Neural crest cell (in vitro differentiated cells): ENCODE results near the gene CST11. TPM values are rescaled to one million over a fixed set of nuclear protein-coding genes. Genes with fewer than 3 reads are reported as not detected.

Source experiments
- DNase-seq: peaks from one replicate; pipeline ENCODE4 v3.0.0; 2021; ENCODE audit warnings: low read depth, mixed read lengths, low spot score
- H3K27ac Mint-ChIP-seq: one replicate; pipeline ENCODE4 v1.8.0; 2021; ENCODE audit warnings: mild to moderate bottlenecking, mixed read lengths; ENCODE audit not compliant: unreplicated experiment
- H3K27me3 Mint-ChIP-seq: 2 replicates; pipeline ENCODE4 v1.8.0; 2021; ENCODE audit warnings: low read depth, mild to moderate bottlenecking, mixed read lengths
- H3K36me3 Mint-ChIP-seq: 2 replicates; pipeline ENCODE4 v1.8.0; 2021; ENCODE audit warnings: low read depth, mild to moderate bottlenecking, mixed read lengths
- H3K4me1 Mint-ChIP-seq: 2 replicates; pipeline ENCODE4 v1.8.0; 2021; ENCODE audit warnings: mixed read lengths
- H3K4me3 Mint-ChIP-seq: one replicate; pipeline ENCODE4 v1.8.0; 2021; ENCODE audit warnings: mild to moderate bottlenecking, mixed read lengths
- H3K9me3 Mint-ChIP-seq: 2 replicates; pipeline ENCODE4 v1.8.0; 2021; ENCODE audit warnings: mixed read lengths
- total RNA-seq: library from RNA; stranded (reverse); gene quantifications from 2 replicates; pipeline ENCODE4 v1.2.1, GENCODE V29; 2021
- TF ChIP-seq, protein P1 (sequence below): fragments of 200-600 bp; sonication (generic); conservative IDR thresholded peaks from 2 replicates; pipeline ENCODE4 v1.5.0; 2021; ENCODE audit warnings: antibody characterized with exemption, mild to moderate bottlenecking

Gene CST11
- total RNA-seq, 1 donor from 2014 or later = not detected

DNA sequence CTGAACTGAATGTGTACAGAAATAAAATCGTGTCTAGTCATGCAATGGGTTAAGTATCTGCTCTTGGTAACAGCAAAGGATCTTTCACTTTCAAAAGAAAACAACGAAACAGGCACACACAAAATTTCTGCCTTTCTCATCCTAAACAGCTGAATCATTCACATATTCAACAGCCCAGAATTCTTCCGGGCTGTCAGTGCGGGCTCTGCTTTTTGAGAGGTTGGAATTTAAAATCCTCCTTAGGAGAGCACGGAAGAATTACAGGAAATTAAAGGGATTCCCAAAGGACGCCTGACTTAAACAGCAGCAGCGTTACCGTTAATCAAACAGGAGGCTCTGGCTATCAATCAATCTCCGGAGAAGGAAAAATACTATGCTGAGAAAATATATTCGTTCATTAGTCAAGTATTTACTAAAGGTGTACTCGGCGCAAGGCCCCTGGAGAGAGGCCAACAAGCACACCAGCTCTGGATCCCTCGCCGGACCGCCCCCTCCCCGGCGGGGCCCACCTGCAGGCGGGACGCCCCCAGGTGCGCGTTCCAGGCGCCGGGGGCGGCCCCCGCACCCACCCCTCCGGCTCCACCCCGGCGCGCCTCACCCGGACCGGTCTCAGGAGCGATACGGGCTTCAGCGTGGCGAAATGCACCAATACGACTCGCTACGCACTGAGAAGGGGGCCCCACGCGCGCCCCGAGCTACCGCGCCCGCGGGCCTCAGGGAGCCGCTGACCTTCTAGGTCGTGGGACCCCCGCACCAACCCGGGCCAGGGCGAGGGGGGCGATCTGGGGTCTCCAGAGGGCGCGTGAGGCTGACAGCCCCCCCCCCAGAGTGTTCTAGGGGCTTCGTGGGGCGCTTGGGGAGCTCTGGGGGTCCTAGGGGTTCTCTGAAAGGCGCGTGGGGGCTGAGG, 32.4 kb downstream of the CST11 start:
- H3K4me1 Mint-ChIP-seq = peaks cover 26% of the 10 kb centered on the region
- TF ChIP-seq, protein P1, sequence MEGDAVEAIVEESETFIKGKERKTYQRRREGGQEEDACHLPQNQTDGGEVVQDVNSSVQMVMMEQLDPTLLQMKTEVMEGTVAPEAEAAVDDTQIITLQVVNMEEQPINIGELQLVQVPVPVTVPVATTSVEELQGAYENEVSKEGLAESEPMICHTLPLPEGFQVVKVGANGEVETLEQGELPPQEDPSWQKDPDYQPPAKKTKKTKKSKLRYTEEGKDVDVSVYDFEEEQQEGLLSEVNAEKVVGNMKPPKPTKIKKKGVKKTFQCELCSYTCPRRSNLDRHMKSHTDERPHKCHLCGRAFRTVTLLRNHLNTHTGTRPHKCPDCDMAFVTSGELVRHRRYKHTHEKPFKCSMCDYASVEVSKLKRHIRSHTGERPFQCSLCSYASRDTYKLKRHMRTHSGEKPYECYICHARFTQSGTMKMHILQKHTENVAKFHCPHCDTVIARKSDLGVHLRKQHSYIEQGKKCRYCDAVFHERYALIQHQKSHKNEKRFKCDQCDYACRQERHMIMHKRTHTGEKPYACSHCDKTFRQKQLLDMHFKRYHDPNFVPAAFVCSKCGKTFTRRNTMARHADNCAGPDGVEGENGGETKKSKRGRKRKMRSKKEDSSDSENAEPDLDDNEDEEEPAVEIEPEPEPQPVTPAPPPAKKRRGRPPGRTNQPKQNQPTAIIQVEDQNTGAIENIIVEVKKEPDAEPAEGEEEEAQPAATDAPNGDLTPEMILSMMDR = no peak
- peak overlapping the region; percentile 90 for H3K4me3 Mint-ChIP-seq
- H3K27me3 Mint-ChIP-seq = no peaks in the 10 kb centered on the region
- no peak for DNase-seq
- no peaks in the 10 kb centered on the region for H3K36me3 Mint-ChIP-seq
- no peak overlapping the region for H3K27ac Mint-ChIP-seq
- H3K9me3 Mint-ChIP-seq = no peaks in the 10 kb centered on the region

DNA sequence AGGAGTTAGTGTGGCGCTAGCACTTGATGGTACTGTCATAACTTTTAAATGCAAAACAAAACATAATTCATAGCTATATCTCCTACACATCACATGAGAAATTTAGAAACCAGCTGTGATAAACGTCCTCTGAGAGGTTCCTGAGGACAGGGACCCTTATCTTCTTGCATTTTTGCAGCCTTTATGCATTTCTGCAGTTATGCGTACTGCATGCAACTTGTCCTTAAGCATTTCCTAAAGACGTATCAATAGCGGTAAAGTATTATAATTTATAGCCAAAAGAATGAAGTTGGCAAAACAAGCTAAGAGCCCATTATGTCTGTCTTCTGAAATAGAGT, 33.0 kb downstream of the CST11 start:
- Mint-ChIP-seq H3K4me3 (peak overlapping the region; percentile 90), H3K4me1 (peaks cover 26% of the 10 kb centered on the region), H3K36me3 (no peaks in the 10 kb centered on the region), H3K27ac (no peak overlapping the region), H3K27me3 (no peaks in the 10 kb centered on the region), H3K9me3 (no peaks in the 10 kb centered on the region)
- TF ChIP-seq, protein P1 = no peak
- DNase-seq = no peak

DNA sequence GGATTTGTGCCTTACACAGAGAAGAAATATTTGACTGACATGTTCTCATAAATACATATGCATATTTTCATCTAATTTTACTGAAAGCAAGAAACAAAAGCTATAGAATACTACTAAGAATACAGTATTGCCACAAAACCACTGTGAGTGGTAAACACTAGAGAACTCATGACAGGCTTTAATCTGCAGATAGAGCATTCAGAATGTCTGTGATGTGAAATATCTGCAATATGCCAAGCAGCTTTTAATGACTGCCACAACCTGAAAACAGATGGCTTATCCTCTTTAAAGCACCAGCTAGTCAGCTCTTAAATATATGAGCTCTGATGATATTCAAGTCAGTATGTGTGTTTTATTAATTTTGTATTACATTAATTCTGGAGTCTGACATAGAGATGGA, 34.8 kb downstream of the CST11 start:
- Mint-ChIP-seq H3K36me3 (no peaks in the 10 kb centered on the region), H3K4me3 (peak overlapping the region; percentile 34), H3K27me3 (no peaks in the 10 kb centered on the region), H3K9me3 (no peaks in the 10 kb centered on the region), H3K27ac (no peak overlapping the region), H3K4me1 (peaks cover 26% of the 10 kb centered on the region)
- DNase-seq = no peak
- TF ChIP-seq, protein P1 = no peak

DNA sequence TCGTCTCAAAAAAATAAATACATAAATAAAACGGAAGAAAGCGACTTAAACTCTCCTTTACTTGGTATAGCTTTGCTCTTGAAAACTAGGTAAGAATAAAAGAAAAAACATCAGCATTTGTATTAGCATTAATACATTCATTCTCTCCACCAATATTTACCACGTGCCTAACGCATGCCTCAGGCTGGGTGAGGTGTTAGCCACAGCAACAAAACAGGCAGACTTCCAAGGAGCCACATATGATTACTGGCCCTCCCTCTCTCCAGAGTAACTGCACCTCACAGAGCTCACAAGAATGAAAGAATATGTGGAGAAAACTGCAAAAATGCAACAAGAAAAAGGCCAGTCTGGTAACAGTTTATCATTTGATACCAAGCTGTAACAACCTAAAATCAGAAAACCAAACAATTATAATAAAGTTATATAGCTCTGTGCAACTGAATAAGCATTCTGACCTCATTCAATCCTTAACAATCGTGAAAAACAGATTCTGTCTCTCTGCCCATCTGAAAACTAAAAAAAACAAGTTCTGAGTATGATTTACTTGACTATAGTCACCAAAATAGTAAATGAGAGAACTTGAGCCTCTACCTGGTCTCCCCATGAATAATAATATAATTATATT, 36.6 kb downstream of the CST11 start:
- H3K27ac Mint-ChIP-seq = no peak overlapping the region
- TF ChIP-seq, protein P1 = no peak
- no peaks in the 10 kb centered on the region for H3K9me3 Mint-ChIP-seq

DNA sequence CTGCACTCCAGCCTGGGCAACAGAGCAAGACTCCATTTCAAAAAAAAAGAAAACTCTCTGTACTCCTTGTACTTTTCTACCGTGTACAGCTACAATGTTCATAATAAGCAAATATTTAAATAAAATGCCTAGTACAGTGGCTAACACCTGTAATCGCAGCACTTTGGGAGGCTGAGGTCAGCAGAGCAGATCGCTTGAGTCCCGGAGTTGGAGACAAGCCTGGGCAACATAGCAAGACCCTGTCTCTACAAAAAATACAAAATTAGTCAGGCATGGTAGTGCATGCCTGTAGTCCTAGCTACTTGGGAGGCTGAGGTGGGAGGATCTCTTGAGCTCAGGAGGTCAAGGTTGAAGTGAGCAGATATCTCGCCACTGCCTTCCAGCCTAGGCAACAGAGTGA, 37.1 kb downstream of the CST11 start:
- TF ChIP-seq, protein P1 = no peak
- Mint-ChIP-seq H3K36me3 (no peaks in the 10 kb centered on the region), H3K9me3 (no peaks in the 10 kb centered on the region), H3K4me3 (no peak overlapping the region), H3K27ac (no peak overlapping the region), H3K27me3 (no peaks in the 10 kb centered on the region), H3K4me1 (peaks cover 19% of the 10 kb centered on the region)
- no peak for DNase-seq

More for the DNA sequence above, 36.6 kb downstream of the CST11 start:
- H3K27me3 Mint-ChIP-seq = no peaks in the 10 kb centered on the region
- no peak for DNase-seq
- H3K4me3 Mint-ChIP-seq = no peak overlapping the region
- peaks cover 19% of the 10 kb centered on the region for H3K4me1 Mint-ChIP-seq
- no peaks in the 10 kb centered on the region for H3K36me3 Mint-ChIP-seq
